Dedifferentiated amniotic fluid mesenchymal stem cell (primary cell): ENCODE data around the gene DPH2.

Source experiments
- DNase-seq: peaks from one replicate; pipeline ENCODE4 v3.0.0-alpha.2; 2016; ENCODE audit errors: extremely low spot score

DPH2 gene

DNA sequence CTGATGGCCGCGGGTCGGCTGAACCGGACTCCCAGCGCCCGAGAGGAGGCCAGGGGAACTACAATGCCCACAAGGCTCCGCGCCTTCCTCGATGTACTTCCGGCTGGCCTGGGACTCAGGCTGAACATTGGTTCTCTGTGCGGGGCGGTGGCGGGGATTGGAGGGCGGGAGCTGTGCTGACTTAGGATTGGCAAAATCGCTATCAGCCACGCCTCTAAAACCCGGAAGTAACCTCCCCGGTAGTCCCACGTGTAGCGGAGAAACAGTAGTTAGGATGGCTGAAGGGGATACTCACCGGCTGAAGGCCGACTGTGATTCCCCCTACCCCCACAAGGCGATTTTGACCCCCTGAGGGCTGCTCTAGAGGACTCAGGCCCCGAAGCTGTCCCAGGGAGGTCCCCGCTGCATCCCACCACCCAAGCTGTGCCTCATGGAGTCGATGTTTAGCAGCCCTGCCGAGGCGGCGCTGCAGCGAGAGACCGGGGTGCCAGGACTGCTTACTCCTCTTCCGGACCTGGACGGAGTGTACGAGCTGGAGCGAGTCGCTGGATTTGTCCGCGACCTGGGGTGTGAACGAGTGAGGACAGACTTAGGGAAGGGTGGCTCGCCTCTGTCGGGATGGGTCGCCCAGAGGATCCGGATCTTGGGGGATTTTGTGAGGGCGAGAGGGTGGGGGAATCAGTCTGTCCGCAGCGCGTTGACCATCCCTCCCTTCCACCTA, at the start of gene DPH2:
DPH2 (plus strand) TSS at position 265 of the 721 bp plus-strand sequence; CDS start at position 431, 166 bp downstream.
- DNase-seq: peak; percentile 97

GRCh38 chr1:43921022-43921421, 48.8 kb upstream of the DPH2 start:
- DNase-seq: no peak

- DNase-seq: no peak
These were observed 45.3 kb upstream of the DPH2 start for GRCh38 chr1:43924516-43924915.

- DNase-seq: no peak
These were observed 44.0 kb upstream of the DPH2 start for GRCh38 chr1:43925846-43926245.

DNA sequence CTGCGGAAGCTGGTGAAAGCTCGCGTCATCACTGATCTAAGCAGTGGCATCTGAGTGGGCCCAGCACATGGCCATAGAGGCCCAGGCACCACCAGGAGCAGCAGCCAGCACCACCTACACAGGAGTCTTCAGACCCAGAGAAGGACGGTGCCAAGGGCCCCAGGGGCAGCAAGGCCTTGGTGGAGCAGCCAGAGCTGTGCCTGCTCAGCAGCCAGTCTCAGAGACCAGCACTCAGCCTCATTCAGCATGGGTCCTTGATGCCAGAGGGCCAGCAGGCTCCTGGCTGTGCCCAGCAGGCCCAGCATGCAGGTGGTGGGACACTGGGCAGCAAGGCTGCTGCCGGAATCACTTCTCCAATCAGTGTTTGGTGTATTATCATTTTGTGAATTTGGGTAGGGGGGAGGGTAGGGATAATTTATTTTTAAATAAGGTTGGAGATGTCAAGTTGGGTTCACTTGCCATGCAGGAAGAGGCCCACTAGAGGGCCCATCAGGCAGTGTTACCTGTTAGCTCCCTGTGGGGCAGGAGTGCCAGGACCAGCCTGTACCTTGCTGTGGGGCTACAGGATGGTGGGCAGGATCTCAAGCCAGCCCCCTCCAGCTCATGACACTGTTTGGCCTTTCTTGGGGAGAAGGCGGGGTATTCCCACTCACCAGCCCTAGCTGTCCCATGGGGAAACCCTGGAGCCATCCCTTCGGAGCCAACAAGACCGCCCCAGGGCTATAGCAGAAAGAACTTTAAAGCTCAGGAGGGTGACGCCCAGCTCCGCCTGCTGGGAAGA, 39.5 kb upstream of the DPH2 start:
- no peak for DNase-seq

- DNase-seq: no peak
These were observed 38.9 kb upstream of the DPH2 start for GRCh38 chr1:43930949-43931275.

DNA sequence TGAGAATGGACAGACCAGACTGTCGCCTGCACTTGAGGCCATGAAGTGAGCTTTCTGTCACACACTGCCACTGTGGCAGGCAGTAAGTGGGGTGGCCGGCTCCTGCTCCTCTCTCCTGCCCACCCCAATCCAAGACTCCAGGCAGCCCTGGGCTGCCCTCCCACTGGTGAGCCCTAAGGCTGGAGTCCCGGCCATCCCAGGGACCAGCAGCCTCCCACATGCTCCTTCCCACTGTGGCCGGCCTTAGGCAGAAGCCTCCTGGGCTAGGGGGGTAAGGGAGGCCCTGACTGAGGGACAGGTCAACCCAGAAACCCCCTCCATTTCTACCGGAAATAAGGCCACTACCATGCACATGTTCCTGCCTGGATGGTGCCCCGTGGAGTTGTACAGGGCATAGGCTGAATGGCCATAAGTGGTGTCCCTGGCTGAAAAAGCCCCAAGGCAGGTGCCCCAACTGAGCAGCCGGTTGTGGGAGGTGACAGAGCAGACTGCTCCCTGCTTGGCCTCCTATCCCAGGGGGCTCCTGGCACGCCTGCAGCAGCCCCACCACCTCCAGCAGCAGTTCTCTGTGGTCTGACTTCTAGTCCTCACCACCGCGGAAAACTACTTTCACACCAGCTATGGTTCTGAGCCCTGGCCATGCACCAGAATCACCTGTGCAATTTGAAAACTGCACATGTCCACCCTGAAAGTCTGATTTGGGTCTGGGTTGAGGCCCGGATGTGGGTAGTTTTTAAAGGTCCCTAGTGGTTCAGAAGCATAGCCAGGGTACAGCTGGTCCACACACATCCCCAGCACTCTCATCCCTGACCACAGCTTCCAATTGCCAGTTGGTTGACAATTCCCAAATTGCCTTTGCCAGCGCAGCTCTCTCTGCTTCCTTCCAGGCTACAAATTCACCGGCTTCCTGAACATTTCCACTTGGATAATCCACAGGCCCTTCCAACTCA, 37.8 kb upstream of the DPH2 start:
- DNase-seq: no peak

DNA sequence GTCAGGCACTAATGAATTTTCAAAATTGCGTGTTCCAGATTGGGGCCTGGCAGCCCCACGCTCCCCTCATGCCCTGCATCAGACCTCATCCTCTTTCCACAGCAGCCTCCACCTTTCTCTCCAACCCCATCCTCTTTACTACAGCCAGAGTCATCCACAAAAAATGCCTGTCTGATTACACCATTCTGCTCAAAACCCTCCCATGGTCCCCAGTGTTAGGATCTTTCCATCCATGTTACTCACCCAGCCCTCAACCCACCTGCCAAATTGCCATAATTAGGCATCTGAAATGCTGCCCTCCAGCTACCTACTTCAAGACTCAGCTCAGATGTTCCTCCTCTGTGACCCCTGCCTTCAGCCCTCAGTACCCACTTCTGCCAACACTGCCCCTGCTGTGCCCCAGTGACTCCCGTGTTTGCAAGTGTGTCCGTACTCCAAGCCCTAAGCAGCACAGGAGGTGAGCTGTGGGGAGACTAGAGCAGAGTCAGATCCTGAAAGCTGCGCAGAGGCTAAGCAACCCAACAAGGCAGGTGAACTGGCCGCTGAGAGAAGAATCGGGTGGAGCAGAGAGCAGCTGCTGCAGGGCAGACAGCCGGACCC, 36.9 kb upstream of the DPH2 start:
- DNase-seq: peak; percentile 36

GRCh38 chr1:43933386-43934100, 36.3 kb upstream of the DPH2 start, which contains the start of gene ARTN:
Gene ARTN, plus strand, starts transcription at chr1:43933801. Its CDS starts 1,856 bp downstream, at chr1:43935657.
- no peak for DNase-seq

GRCh38 chr1:43934101-43934985, 35.5 kb upstream of the DPH2 start:
- peak; percentile 44 for DNase-seq

DNA sequence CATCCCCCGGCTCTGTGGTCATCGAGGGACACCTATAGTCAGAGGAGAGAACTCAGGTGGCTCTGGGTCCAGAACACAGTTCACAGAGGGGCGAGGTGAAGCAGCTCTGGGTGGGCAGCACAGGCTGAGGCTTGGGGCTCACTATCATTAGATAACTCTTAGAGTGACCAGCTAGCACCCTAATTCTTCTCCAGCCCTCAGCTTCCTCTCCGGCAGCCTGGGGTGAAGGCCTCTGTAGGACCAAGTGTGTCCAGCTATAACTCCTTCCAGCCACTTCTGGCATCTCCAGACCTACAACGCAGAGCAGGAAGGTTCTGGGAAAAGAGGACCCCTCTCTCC, 34.9 kb upstream of the DPH2 start:
- DNase-seq: no peak

- DNase-seq: no peak
These were observed 33.9 kb upstream of the DPH2 start for GRCh38 chr1:43935711-43936427.

DNA sequence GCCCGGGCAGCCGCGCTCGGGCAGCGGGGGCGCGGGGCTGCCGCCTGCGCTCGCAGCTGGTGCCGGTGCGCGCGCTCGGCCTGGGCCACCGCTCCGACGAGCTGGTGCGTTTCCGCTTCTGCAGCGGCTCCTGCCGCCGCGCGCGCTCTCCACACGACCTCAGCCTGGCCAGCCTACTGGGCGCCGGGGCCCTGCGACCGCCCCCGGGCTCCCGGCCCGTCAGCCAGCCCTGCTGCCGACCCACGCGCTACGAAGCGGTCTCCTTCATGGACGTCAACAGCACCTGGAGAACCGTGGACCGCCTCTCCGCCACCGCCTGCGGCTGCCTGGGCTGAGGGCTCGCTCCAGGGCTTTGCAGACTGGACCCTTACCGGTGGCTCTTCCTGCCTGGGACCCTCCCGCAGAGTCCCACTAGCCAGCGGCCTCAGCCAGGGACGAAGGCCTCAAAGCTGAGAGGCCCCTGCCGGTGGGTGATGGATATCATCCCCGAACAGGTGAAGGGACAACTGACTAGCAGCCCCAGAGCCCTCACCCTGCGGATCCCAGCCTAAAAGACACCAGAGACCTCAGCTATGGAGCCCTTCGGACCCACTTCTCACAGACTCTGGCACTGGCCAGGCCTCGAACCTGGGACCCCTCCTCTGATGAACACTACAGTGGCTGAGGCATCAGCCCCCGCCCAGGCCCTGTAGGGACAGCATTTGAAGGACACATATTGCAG, 33.2 kb upstream of the DPH2 start:
- no peak for DNase-seq

GRCh38 chr1:43937179-43937865, 32.5 kb upstream of the DPH2 start:
- no peak for DNase-seq

GRCh38 chr1:43938383-43938782, 31.4 kb upstream of the DPH2 start:
- no peak for DNase-seq

GRCh38 chr1:43938892-43939587, 30.8 kb upstream of the DPH2 start:
- DNase-seq: no peak

DNA sequence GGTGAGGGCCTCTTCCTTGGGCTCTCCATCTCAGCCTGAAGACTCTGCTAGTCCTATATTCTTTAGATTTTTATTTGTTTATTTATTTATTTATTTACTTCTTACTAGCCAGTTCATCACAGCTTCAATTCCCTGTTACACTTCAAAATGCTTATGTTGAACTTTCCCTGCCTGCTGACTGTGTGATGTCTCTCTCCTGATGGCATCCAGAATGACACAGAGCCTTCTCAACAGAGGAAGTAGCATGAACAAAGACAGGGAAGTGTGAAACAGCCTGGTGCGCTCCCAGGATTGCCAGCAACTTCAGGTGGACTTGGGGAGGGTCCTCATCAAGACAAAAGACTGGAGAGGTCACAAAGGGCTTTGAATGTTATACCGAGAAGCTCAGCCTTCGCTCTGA, 27.4 kb upstream of the DPH2 start:
- DNase-seq: no peak

- DNase-seq: no peak
These were observed 24.9 kb upstream of the DPH2 start for GRCh38 chr1:43944860-43945259.
